ENCODE results near the gene LOXHD1. TPM values are rescaled to one million over a fixed set of nuclear protein-coding genes. Genes with fewer than 3 reads are reported as not detected.

Gene LOXHD1
- total RNA-seq, 1 donor from 2014 or later: 0.23 TPM

DNA sequence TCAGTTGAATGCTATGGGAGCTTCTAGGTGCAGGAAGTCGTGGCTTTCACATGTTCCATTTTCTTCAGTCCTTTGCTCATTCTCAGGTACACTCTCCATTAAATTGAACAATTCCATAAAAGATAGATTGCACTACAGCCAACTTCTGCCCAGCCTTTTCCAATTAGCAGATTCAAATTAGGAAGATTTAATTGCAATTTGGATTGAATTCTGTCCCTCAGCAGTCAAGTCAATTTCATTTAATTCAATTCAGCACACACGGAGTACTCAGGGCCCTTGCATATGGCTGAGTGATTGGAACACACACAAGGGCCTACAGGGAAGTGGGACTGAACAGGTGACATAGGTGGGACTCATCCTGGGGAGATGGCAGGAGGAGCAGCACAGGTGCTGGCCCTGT, 220.4 kb downstream of the LOXHD1 start:
- Mint-ChIP-seq H3K27me3 (ENCODE audit: unreplicated experiment) (no peaks in the 10 kb centered on the region), H3K9me3 (ENCODE audit: unreplicated experiment) (no peaks in the 10 kb centered on the region), H3K4me1 (ENCODE audit: unreplicated experiment) (peaks cover 10% of the 10 kb centered on the region), H3K36me3 (ENCODE audit: low read depth, unreplicated experiment) (no peaks in the 10 kb centered on the region), H3K27ac (ENCODE audit: unreplicated experiment) (no peak overlapping the region), H3K4me3 (ENCODE audit: unreplicated experiment) (no peak overlapping the region)
- DNase-seq (ENCODE audit: low spot score): no peak
- TF ChIP-seq CTCF (IDR thresholded peaks at IDR 0.05; ENCODE audit: unreplicated experiment): no peak

GRCh38 chr18:46435031-46435430, 222.0 kb downstream of the LOXHD1 start:
- Mint-ChIP-seq H3K4me1 (ENCODE audit: unreplicated experiment) (peaks cover 14% of the 10 kb centered on the region), H3K27me3 (ENCODE audit: unreplicated experiment) (peaks cover 2% of the 10 kb centered on the region), H3K36me3 (ENCODE audit: low read depth, unreplicated experiment) (no peaks in the 10 kb centered on the region), H3K9me3 (ENCODE audit: unreplicated experiment) (no peaks in the 10 kb centered on the region), H3K27ac (ENCODE audit: unreplicated experiment) (no peak overlapping the region), H3K4me3 (ENCODE audit: unreplicated experiment) (peak overlapping the region; percentile 5)
- no peak for DNase-seq (ENCODE audit: low spot score)
- TF ChIP-seq CTCF (IDR thresholded peaks at IDR 0.05; ENCODE audit: unreplicated experiment): no peak

DNA sequence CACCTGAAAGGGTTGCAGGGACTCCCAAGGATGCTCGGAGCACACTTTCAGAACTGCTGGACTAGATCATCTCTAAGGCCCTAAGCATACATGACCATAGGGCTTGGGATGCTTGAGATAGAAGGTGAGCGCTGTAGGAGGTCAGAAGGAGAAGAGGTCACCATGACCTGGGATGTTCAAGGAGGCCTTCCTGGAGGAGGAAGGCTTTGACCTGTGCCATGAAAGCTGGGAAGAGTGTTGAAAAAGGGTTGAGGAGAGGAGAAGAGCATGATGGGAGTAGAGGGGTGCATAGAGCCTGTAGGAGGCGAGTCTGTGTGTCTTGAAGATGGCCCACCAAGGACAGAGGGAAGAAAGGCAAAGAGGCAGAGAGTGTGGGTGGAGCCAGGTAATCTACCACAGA, 222.4 kb downstream of the LOXHD1 start:
- no peak for DNase-seq (ENCODE audit: low spot score)
- Mint-ChIP-seq H3K9me3 (ENCODE audit: unreplicated experiment) (no peaks in the 10 kb centered on the region), H3K27me3 (ENCODE audit: unreplicated experiment) (peaks cover 2% of the 10 kb centered on the region), H3K4me3 (ENCODE audit: unreplicated experiment) (peak overlapping the region; percentile 5), H3K36me3 (ENCODE audit: low read depth, unreplicated experiment) (no peaks in the 10 kb centered on the region), H3K4me1 (ENCODE audit: unreplicated experiment) (peaks cover 14% of the 10 kb centered on the region), H3K27ac (ENCODE audit: unreplicated experiment) (no peak overlapping the region)
- TF ChIP-seq CTCF (IDR thresholded peaks at IDR 0.05; ENCODE audit: unreplicated experiment): no peak

GRCh38 chr18:46433121-46433826, 223.7 kb downstream of the LOXHD1 start:
- H3K27me3 Mint-ChIP-seq (ENCODE audit: unreplicated experiment): peaks cover 2% of the 10 kb centered on the region
- no peaks in the 10 kb centered on the region for H3K36me3 Mint-ChIP-seq (ENCODE audit: low read depth, unreplicated experiment)
- no peak for TF ChIP-seq CTCF (IDR thresholded peaks at IDR 0.05; ENCODE audit: unreplicated experiment)
- DNase-seq (ENCODE audit: low spot score): peak; percentile 22
- peaks cover 14% of the 10 kb centered on the region for H3K4me1 Mint-ChIP-seq (ENCODE audit: unreplicated experiment)
- no peak overlapping the region for H3K4me3 Mint-ChIP-seq (ENCODE audit: unreplicated experiment)
- no peaks in the 10 kb centered on the region for H3K9me3 Mint-ChIP-seq (ENCODE audit: unreplicated experiment)
- H3K27ac Mint-ChIP-seq (ENCODE audit: unreplicated experiment): no peak overlapping the region

DNA sequence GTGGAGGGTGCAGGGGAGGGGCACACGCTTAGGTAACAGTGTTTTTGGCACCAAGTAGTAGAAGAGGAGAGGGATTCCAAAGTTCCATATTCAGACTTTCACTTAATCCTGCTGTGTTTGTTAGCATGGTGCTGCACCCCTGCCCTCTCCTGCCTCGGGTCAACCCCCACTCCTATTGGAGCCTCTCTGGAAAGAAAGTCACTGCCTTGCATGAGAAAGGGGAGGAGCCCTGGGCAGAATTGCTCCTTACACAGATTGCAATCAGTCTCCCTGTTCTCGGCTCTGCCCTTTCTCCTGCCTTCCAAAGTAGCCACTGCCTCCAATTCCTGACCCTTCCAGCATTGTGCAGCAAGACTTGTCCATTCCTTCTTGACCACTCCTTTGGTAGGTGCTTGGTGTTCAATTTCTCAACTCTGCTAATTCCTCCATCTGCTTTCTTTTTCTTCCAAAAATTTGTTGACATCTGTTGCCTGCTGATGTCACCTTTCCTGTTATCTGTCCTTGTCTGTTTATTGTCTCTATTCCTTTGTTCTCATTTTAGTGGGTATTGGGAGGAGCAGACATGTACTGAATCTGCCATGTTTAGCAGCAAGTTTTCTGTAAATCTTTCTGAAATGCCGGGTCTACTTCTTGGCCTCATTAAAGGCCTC, 225.4 kb downstream of the LOXHD1 start:
- no peak for DNase-seq (ENCODE audit: low spot score)
- no peak overlapping the region for H3K27ac Mint-ChIP-seq (ENCODE audit: unreplicated experiment)
- no peaks in the 10 kb centered on the region for H3K36me3 Mint-ChIP-seq (ENCODE audit: low read depth, unreplicated experiment)
- no peaks in the 10 kb centered on the region for H3K9me3 Mint-ChIP-seq (ENCODE audit: unreplicated experiment)
- no peak overlapping the region for H3K4me3 Mint-ChIP-seq (ENCODE audit: unreplicated experiment)
- no peak for TF ChIP-seq CTCF (IDR thresholded peaks at IDR 0.05; ENCODE audit: unreplicated experiment)
- peaks cover 2% of the 10 kb centered on the region for H3K27me3 Mint-ChIP-seq (ENCODE audit: unreplicated experiment)
- peaks cover 14% of the 10 kb centered on the region for H3K4me1 Mint-ChIP-seq (ENCODE audit: unreplicated experiment)
